Kidney tubule cell (primary cell): ENCODE data around the gene TPO.
"Not testable (repeated sequence)": the region's sequence is repeated elsewhere in the genome, so short reads cannot be mapped to it uniquely, and the experiment has no call there.

ENCODE experiments used
- DNase-seq: peaks from one replicate; pipeline ENCODE4 v3.0.0-alpha.2; 2018; ENCODE audit warnings: low spot score

The TPO gene

GRCh38 chr2:1484131-1484884 lies 71.0 kb downstream of the TPO start:
- no peak for DNase-seq

- DNase-seq, result no peak
Measured at GRCh38 chr2:1486670-1487069, 73.4 kb downstream of the TPO start.

GRCh38 chr2:1487758-1488157 lies 74.5 kb downstream of the TPO start:
- DNase-seq, result no peak

- no peak for DNase-seq
Measured at GRCh38 chr2:1488181-1488671, 75.0 kb downstream of the TPO start.

GRCh38 chr2:1488851-1489250 lies 75.6 kb downstream of the TPO start:
- DNase-seq, result no peak

- no peak for DNase-seq
Measured at GRCh38 chr2:1489486-1489885, 76.2 kb downstream of the TPO start.

- DNase-seq, result not testable (repeated sequence)
Measured at GRCh38 chr2:1490381-1490780, 77.1 kb downstream of the TPO start.

- no peak for DNase-seq
Measured at GRCh38 chr2:1491751-1492150, 78.5 kb downstream of the TPO start.

- DNase-seq, result not testable (repeated sequence)
Measured at GRCh38 chr2:1492231-1492630, 79.0 kb downstream of the TPO start.

GRCh38 chr2:1492711-1493430 lies 79.6 kb downstream of the TPO start:
- no peak for DNase-seq

GRCh38 chr2:1493431-1494126 lies 80.3 kb downstream of the TPO start:
- DNase-seq, result no peak

- no peak for DNase-seq
Measured at GRCh38 chr2:1494257-1494656, 81.0 kb downstream of the TPO start.

GRCh38 chr2:1494906-1495305 lies 81.6 kb downstream of the TPO start:
- no peak for DNase-seq

GRCh38 chr2:1495676-1496358 lies 82.6 kb downstream of the TPO start:
- DNase-seq, result no peak

GRCh38 chr2:1496359-1496821 lies 83.1 kb downstream of the TPO start:
- DNase-seq, result no peak

- no peak for DNase-seq
Measured at GRCh38 chr2:1497122-1497611, 83.9 kb downstream of the TPO start.

- no peak for DNase-seq
Measured at GRCh38 chr2:1498176-1498575, 84.9 kb downstream of the TPO start.

GRCh38 chr2:1499033-1499795 lies 86.0 kb downstream of the TPO start:
- no peak for DNase-seq

GRCh38 chr2:1501038-1501851 lies 88.0 kb downstream of the TPO start:
- no peak for DNase-seq

GRCh38 chr2:1501991-1502390 lies 88.7 kb downstream of the TPO start:
- DNase-seq, result no peak
